22Rv1 (cell line): ENCODE results near the gene STRIT1.

Experiments
- ZFX ChIP-seq: fragments of 450-650 bp; IDR thresholded peaks from 2 replicates; pipeline ENCODE4 v1.6.1; 2017; ENCODE audit warnings: antibody characterized with exemption, borderline replicate concordance
- TF ChIP-seq, protein P1 (sequence below): fragments of 450-650 bp; IDR thresholded peaks from 2 replicates; pipeline ENCODE4 v1.5.1; 2017; ENCODE audit warnings: mild to moderate bottlenecking

- TF ChIP-seq, protein P1, sequence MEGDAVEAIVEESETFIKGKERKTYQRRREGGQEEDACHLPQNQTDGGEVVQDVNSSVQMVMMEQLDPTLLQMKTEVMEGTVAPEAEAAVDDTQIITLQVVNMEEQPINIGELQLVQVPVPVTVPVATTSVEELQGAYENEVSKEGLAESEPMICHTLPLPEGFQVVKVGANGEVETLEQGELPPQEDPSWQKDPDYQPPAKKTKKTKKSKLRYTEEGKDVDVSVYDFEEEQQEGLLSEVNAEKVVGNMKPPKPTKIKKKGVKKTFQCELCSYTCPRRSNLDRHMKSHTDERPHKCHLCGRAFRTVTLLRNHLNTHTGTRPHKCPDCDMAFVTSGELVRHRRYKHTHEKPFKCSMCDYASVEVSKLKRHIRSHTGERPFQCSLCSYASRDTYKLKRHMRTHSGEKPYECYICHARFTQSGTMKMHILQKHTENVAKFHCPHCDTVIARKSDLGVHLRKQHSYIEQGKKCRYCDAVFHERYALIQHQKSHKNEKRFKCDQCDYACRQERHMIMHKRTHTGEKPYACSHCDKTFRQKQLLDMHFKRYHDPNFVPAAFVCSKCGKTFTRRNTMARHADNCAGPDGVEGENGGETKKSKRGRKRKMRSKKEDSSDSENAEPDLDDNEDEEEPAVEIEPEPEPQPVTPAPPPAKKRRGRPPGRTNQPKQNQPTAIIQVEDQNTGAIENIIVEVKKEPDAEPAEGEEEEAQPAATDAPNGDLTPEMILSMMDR: no peak
- no peak for TF ChIP-seq ZFX
Observed at GRCh38 chr3:155283092-155284056, 10.1 kb downstream of the STRIT1 start.
